LNCAP (cell line): Measurements from ENCODE around the gene ZC3H12C.

Source experiments
- TF ChIP-seq, protein P1 (sequence below): fragments of 450-650 bp; IDR thresholded peaks from 2 replicates; pipeline ENCODE4 v1.5.1; 2017; ENCODE audit warnings: mild to moderate bottlenecking

Gene ZC3H12C

GRCh38 chr11:110112457-110112856, 19.3 kb downstream of the ZC3H12C start:
- TF ChIP-seq, protein P1, sequence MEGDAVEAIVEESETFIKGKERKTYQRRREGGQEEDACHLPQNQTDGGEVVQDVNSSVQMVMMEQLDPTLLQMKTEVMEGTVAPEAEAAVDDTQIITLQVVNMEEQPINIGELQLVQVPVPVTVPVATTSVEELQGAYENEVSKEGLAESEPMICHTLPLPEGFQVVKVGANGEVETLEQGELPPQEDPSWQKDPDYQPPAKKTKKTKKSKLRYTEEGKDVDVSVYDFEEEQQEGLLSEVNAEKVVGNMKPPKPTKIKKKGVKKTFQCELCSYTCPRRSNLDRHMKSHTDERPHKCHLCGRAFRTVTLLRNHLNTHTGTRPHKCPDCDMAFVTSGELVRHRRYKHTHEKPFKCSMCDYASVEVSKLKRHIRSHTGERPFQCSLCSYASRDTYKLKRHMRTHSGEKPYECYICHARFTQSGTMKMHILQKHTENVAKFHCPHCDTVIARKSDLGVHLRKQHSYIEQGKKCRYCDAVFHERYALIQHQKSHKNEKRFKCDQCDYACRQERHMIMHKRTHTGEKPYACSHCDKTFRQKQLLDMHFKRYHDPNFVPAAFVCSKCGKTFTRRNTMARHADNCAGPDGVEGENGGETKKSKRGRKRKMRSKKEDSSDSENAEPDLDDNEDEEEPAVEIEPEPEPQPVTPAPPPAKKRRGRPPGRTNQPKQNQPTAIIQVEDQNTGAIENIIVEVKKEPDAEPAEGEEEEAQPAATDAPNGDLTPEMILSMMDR = no peak

- TF ChIP-seq, protein P1 = no peak
Observed at GRCh38 chr11:110113505-110113904, 20.3 kb downstream of the ZC3H12C start.

- TF ChIP-seq, protein P1 = no peak
Observed at GRCh38 chr11:110113973-110114372, 20.8 kb downstream of the ZC3H12C start.

DNA sequence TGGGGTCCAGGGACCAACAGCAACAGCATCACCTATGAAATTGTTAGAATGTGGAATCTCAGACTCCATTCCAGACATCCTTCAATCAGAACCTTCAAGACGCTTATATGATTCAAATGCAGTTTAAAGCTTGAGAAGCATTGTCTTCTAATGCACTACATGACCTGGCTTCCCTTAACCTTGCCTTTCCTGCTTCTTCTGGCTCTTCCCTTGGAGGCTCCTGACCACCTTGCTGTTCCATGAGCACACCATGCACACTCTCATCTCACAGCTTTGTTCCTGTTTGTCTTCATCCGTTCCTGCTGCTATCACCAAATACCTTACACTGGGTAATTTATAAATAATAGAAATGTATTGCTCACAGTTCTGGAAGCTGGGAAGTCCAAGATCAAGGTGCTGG, 26.1 kb downstream of the ZC3H12C start:
- TF ChIP-seq, protein P1 = no peak

GRCh38 chr11:110121204-110121603, 28.0 kb downstream of the ZC3H12C start:
- TF ChIP-seq, protein P1 = no peak

DNA sequence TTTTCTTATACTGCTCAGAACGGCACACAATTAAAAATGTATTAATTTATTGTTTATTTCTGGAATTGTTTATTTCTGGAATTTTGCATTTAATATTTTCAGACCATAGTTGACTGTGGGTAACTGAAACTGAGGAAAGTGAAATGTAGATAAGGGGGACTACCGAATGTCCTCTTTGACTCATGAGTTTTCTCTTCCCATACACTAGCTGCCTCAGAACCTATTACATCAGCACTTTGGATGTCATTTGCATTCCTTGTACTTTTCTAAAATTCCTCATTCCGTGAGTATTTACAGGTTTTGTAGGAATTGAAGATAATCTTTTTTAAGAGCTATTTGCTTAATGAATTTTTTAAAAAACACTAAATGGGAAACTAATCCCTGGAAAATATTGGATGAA, 29.8 kb downstream of the ZC3H12C start:
- TF ChIP-seq, protein P1 = no peak

DNA sequence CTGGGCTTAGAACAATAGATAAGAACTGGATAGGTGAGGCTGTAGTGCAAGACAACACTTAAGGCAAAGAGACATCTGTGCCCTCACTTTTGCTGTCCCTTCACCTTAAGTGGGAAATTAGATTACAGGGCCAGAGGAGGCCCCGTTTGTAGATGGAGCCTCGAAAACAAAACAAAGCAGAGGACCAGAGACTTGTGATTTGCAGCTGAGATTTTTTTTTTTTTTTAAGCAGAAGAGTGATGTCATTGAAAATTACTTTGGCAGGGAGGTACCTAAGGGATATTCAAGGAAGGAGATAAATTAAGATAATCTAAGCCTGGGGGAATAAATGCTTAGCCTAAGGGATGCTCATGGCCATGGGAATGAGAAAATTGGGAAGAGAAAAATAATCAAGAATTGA, 31.4 kb downstream of the ZC3H12C start:
- TF ChIP-seq, protein P1 = no peak

GRCh38 chr11:110125632-110126031, 32.4 kb downstream of the ZC3H12C start:
- TF ChIP-seq, protein P1 = no peak
